Measurements from ENCODE around the gene GALNT17. TPM values are rescaled to one million over a fixed set of nuclear protein-coding genes. Genes with fewer than 3 reads are reported as not detected.

GALNT17 gene
- total RNA-seq, 1 experiment from 2014 or later, result not detected

- no peak overlapping the region for H3K4me2 ChIP-seq
- peaks cover 19% of the 10 kb centered on the region for H3K27me3 ChIP-seq (ENCODE audit: insufficient read depth, low read depth)
- TF ChIP-seq EZH2 (IDR thresholded peaks at IDR 0.05; ENCODE audit: low read depth), result no peak
- no peak overlapping the region for H3K27ac ChIP-seq
- H3F3A ChIP-seq (ENCODE audit: insufficient read depth, low read depth), result no peaks in the 10 kb centered on the region
- H2AFZ ChIP-seq, result no peak overlapping the region
- H4K20me1 ChIP-seq (ENCODE audit: insufficient read depth), result no peaks in the 10 kb centered on the region
- no peak overlapping the region for H3K4me3 ChIP-seq
- no peaks in the 10 kb centered on the region for H3K9me3 ChIP-seq (ENCODE audit: insufficient read depth, low read depth)
- H3K4me1 ChIP-seq (replicated peaks; ENCODE audit: insufficient read depth), result no peaks in the 10 kb centered on the region
- no peaks in the 10 kb centered on the region for H3K36me3 ChIP-seq (ENCODE audit: low read depth)
- H3K9me2 ChIP-seq (ENCODE audit: insufficient read depth), result no peaks in the 10 kb centered on the region
- CTCF ChIA-PET, result no interaction called here
- no TSS peak for BruUV-seq (replicated peaks)
- POLR2A ChIA-PET (ENCODE audit: unreplicated experiment), result no interaction called here
- H3K79me2 ChIP-seq (ENCODE audit: low read depth), result no peaks in the 10 kb centered on the region
- no peak for DNase-seq
- intact Hi-C loops (cut with micrococcal nuclease; ENCODE audit: unreplicated experiment), result no loop called here
Measured at GRCh38 chr7:71527213-71527612, 395.3 kb downstream of the GALNT17 start.

- Histone ChIP-seq H3K27me3 (ENCODE audit: insufficient read depth, low read depth) (peaks cover 37% of the 10 kb centered on the region; the same call in 1 of the 2 replicates), H3F3A (ENCODE audit: insufficient read depth, low read depth) (no peaks in the 10 kb centered on the region), H2AFZ (no peak overlapping the region), H4K20me1 (ENCODE audit: insufficient read depth) (no peaks in the 10 kb centered on the region), H3K4me1 (replicated peaks; ENCODE audit: insufficient read depth) (no peaks in the 10 kb centered on the region), H3K27ac (no peak overlapping the region), H3K79me2 (ENCODE audit: low read depth) (no peaks in the 10 kb centered on the region), H3K4me3 (no peak overlapping the region), H3K36me3 (ENCODE audit: low read depth) (no peaks in the 10 kb centered on the region), H3K9me3 (ENCODE audit: insufficient read depth, low read depth) (no peaks in the 10 kb centered on the region), H3K9me2 (ENCODE audit: insufficient read depth) (no peaks in the 10 kb centered on the region), H3K4me2 (no peak overlapping the region)
- no peak for DNase-seq
- ChIA-PET POLR2A (ENCODE audit: unreplicated experiment) (no interaction called here), CTCF (no interaction called here)
- no peak for TF ChIP-seq CTCF (conservative IDR thresholded peaks at IDR 0.05)
- no peak for TF ChIP-seq EZH2 (IDR thresholded peaks at IDR 0.05; ENCODE audit: low read depth)
- intact Hi-C loops (cut with micrococcal nuclease; ENCODE audit: unreplicated experiment), result no loop called here
- BruUV-seq (replicated peaks), result no TSS peak
Measured at GRCh38 chr7:71535616-71536015, 403.7 kb downstream of the GALNT17 start.

GRCh38 chr7:71538210-71538609 is 406.3 kb downstream of the GALNT17 start:
- H3K27ac ChIP-seq, result no peak overlapping the region
- H3F3A ChIP-seq (ENCODE audit: insufficient read depth, low read depth), result no peaks in the 10 kb centered on the region
- no peaks in the 10 kb centered on the region for H3K36me3 ChIP-seq (ENCODE audit: low read depth)
- no peaks in the 10 kb centered on the region for H3K9me3 ChIP-seq (ENCODE audit: insufficient read depth, low read depth)
- peaks cover 52% of the 10 kb centered on the region; the same call in 1 of the 2 replicates for H3K27me3 ChIP-seq (ENCODE audit: insufficient read depth, low read depth)
- TF ChIP-seq CTCF (conservative IDR thresholded peaks at IDR 0.05) (no peak), EZH2 (IDR thresholded peaks at IDR 0.05; ENCODE audit: low read depth) (no peak)
- no peaks in the 10 kb centered on the region for H3K4me1 ChIP-seq (replicated peaks; ENCODE audit: insufficient read depth)
- BruUV-seq (replicated peaks), result no TSS peak
- ChIA-PET POLR2A (ENCODE audit: unreplicated experiment) (no interaction called here), CTCF (no interaction called here)
- H4K20me1 ChIP-seq (ENCODE audit: insufficient read depth), result no peaks in the 10 kb centered on the region
- no peak overlapping the region for H2AFZ ChIP-seq
- no peak overlapping the region for H3K4me2 ChIP-seq
- no peaks in the 10 kb centered on the region for H3K9me2 ChIP-seq (ENCODE audit: insufficient read depth)
- intact Hi-C loops (cut with micrococcal nuclease; ENCODE audit: unreplicated experiment), result no loop called here
- H3K4me3 ChIP-seq, result no peak overlapping the region
- H3K79me2 ChIP-seq (ENCODE audit: low read depth), result no peaks in the 10 kb centered on the region
- DNase-seq, result no peak

- peaks cover 45% of the 10 kb centered on the region; the same call in 1 of the 2 replicates for H3K27me3 ChIP-seq (ENCODE audit: insufficient read depth, low read depth)
- ChIA-PET POLR2A (ENCODE audit: unreplicated experiment) (interaction anchor here (0.7 kb wide), 1 partner anchor 159 kb away, joined by 7 read pairs; no protein-coding TSS in a partner anchor), CTCF (no interaction called here)
- no peaks in the 10 kb centered on the region for H3K9me2 ChIP-seq (ENCODE audit: insufficient read depth)
- no peaks in the 10 kb centered on the region for H3K36me3 ChIP-seq (ENCODE audit: low read depth)
- TF ChIP-seq CTCF (conservative IDR thresholded peaks at IDR 0.05) (no peak), EZH2 (IDR thresholded peaks at IDR 0.05; ENCODE audit: low read depth) (no peak)
- H2AFZ ChIP-seq, result no peak overlapping the region
- H3F3A ChIP-seq (ENCODE audit: insufficient read depth, low read depth), result no peaks in the 10 kb centered on the region
- intact Hi-C loops (cut with micrococcal nuclease; ENCODE audit: unreplicated experiment), result no loop called here
- no peaks in the 10 kb centered on the region for H3K4me1 ChIP-seq (replicated peaks; ENCODE audit: insufficient read depth)
- no peak overlapping the region for H3K4me3 ChIP-seq
- H3K4me2 ChIP-seq, result no peak overlapping the region
- no peaks in the 10 kb centered on the region for H3K9me3 ChIP-seq (ENCODE audit: insufficient read depth, low read depth)
- no TSS peak for BruUV-seq (replicated peaks)
- H3K79me2 ChIP-seq (ENCODE audit: low read depth), result no peaks in the 10 kb centered on the region
- DNase-seq, result no peak
- no peak overlapping the region for H3K27ac ChIP-seq
- H4K20me1 ChIP-seq (ENCODE audit: insufficient read depth), result no peaks in the 10 kb centered on the region
Measured at GRCh38 chr7:71539615-71540014, 407.7 kb downstream of the GALNT17 start.
